RWPE2 (cell line): ENCODE measurements around the gene F11.

Experiments
- ATAC-seq: fragments of 200-7000 bp; cut with Tn5 transposase; 3 replicates; pipeline ENCODE4 v1.9.1; 2021; ENCODE audit warnings: low read depth
- DNase-seq: peaks from one replicate; pipeline ENCODE4 v3.0.0-alpha.2; 2020; ENCODE audit warnings: low spot score
- H3K27ac ChIP-seq: fragments of 450-650 bp; 2 replicates; pipeline ENCODE4 v1.5.1; 2017; ENCODE audit warnings: mild to moderate bottlenecking; ENCODE audit not compliant: poor library complexity, severe bottlenecking
- H3K27me3 ChIP-seq: fragments of 250-450 bp; sonication (Bioruptor Pico); 2 replicates; pipeline ENCODE4 v1.5.1; 2021; ENCODE audit warnings: mild to moderate bottlenecking, moderate library complexity; ENCODE audit not compliant: insufficient read depth, poor library complexity, severe bottlenecking
- H3K36me3 ChIP-seq: fragments of 250-450 bp; sonication (Bioruptor Pico); 2 replicates; pipeline ENCODE4 v1.5.1; 2020; ENCODE audit warnings: low read depth, mild to moderate bottlenecking, moderate library complexity
- H3K4me1 ChIP-seq: fragments of 250-450 bp; sonication (Bioruptor Pico); 2 replicates; pipeline ENCODE4 v1.5.1; 2021; ENCODE audit warnings: mild to moderate bottlenecking, moderate library complexity; ENCODE audit not compliant: insufficient read depth, poor library complexity, severe bottlenecking
- H3K4me3 ChIP-seq: fragments of 250-450 bp; sonication (Bioruptor Pico); 2 replicates; pipeline ENCODE4 v1.5.1; 2021; ENCODE audit warnings: mild to moderate bottlenecking, moderate library complexity; ENCODE audit not compliant: severe bottlenecking
- H3K9me3 ChIP-seq: fragments of 250-450 bp; sonication (Bioruptor Pico); 2 replicates; pipeline ENCODE4 v1.5.1; 2021; ENCODE audit warnings: mild to moderate bottlenecking, moderate library complexity; ENCODE audit not compliant: severe bottlenecking
- TF ChIP-seq, protein P1 (sequence below): fragments of 450-650 bp; IDR thresholded peaks from one replicate; pipeline ENCODE4 v1.5.1; 2017; ENCODE audit warnings: mild to moderate bottlenecking, moderate library complexity; ENCODE audit not compliant: poor library complexity, severe bottlenecking

The F11 gene

DNA sequence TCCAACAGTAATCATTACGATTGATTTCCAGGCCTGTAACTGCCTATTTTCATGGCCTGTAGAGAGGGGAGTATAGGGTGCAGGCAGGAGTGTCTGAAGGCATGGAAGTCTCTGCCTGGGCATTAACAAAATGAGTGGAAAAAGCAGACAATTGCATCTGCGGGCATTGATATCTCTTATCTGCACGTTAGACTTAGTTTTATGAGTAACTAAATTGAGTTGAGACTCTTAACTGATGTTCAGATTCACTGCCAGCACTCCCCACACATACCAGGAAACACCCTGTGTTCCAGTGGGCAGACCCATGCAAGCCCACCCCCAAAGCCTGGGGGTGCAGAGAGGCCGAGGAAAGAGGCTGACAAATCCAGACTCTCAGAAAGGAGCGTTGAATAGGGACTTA is 33.3 kb downstream of the F11 start:
- Histone ChIP-seq H3K4me1 (no peaks in the 10 kb centered on the region), H3K27me3 (no peaks in the 10 kb centered on the region), H3K4me3 (no peak overlapping the region), H3K36me3 (no peaks in the 10 kb centered on the region), H3K9me3 (peaks cover 1% of the 10 kb centered on the region), H3K27ac (no peak overlapping the region)
- no peak for DNase-seq
- no peak for ATAC-seq
- TF ChIP-seq, protein P1, sequence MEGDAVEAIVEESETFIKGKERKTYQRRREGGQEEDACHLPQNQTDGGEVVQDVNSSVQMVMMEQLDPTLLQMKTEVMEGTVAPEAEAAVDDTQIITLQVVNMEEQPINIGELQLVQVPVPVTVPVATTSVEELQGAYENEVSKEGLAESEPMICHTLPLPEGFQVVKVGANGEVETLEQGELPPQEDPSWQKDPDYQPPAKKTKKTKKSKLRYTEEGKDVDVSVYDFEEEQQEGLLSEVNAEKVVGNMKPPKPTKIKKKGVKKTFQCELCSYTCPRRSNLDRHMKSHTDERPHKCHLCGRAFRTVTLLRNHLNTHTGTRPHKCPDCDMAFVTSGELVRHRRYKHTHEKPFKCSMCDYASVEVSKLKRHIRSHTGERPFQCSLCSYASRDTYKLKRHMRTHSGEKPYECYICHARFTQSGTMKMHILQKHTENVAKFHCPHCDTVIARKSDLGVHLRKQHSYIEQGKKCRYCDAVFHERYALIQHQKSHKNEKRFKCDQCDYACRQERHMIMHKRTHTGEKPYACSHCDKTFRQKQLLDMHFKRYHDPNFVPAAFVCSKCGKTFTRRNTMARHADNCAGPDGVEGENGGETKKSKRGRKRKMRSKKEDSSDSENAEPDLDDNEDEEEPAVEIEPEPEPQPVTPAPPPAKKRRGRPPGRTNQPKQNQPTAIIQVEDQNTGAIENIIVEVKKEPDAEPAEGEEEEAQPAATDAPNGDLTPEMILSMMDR, result no peak

DNA sequence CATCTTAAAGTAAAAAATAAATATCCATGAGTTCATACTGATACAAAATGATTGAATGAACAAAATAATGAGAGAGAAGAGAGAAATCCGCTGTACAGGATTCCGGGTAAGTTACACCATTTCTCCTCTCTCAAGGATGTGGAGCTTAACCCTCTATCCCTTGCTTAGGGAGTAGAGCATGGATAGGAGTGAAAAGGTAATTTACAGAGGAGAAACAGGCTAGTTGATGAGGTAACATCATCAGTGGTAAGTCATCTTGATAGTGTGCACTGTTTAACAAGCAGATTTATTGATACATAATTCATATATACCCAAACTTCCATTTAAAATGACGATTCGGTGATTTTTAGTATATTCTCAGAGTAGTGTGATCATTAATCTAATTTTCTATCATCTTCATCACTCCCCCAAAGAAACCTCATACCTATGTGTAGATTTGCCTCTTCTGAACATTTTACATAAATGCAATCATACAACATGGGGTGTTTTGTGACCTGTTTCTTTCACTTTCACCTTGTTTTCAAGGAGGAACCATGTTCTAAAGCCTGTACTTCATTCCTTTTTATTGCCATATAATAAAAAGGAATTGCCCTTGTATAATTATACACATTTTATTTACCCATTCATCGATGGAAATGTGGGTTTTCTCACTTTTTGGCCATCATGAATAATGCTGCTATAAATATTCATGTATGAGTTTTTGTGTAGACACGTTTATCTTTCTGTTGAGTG is 34.8 kb downstream of the F11 start:
- Histone ChIP-seq H3K36me3 (no peaks in the 10 kb centered on the region), H3K27ac (no peak overlapping the region), H3K27me3 (no peaks in the 10 kb centered on the region), H3K9me3 (no peaks in the 10 kb centered on the region), H3K4me1 (no peaks in the 10 kb centered on the region), H3K4me3 (no peak overlapping the region)
- ATAC-seq (no peak), DNase-seq (no peak)
- TF ChIP-seq, protein P1, result no peak

DNA sequence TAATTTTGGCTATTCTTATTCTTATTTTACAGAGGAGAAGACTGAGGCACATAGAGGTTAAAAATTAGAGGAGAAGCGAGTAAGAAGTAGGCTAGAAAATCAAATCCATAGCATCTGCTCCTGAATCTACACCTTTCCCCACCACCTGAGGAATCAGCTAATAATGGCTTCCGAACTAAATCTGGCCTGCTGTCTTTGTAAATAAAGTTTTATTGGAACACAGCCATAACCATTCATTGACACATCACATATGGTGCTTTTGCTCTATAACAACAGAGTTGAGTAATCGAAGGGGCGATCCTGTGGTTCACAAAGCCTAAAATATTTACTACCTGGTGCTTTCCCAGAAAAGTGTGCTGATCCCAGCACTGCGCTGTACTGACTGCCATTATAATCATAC is 38.2 kb downstream of the F11 start:
- Histone ChIP-seq H3K27me3 (no peaks in the 10 kb centered on the region), H3K27ac (no peak overlapping the region), H3K4me1 (no peaks in the 10 kb centered on the region), H3K4me3 (no peak overlapping the region), H3K9me3 (no peaks in the 10 kb centered on the region), H3K36me3 (no peaks in the 10 kb centered on the region)
- DNase-seq (no peak), ATAC-seq (no peak)
- TF ChIP-seq, protein P1, result no peak

- TF ChIP-seq, protein P1, result no peak
- no peak overlapping the region for H3K4me3 ChIP-seq
- no peak for DNase-seq
- H3K36me3 ChIP-seq, result no peaks in the 10 kb centered on the region
- H3K27ac ChIP-seq, result no peak overlapping the region
- H3K4me1 ChIP-seq, result no peaks in the 10 kb centered on the region
- no peak for ATAC-seq
- H3K9me3 ChIP-seq, result no peaks in the 10 kb centered on the region
- H3K27me3 ChIP-seq, result no peaks in the 10 kb centered on the region
Observed at GRCh38 chr4:186304866-186305505, 39.0 kb downstream of the F11 start.

GRCh38 chr4:186307497-186307896 is 41.5 kb downstream of the F11 start:
- Histone ChIP-seq H3K27ac (no peak overlapping the region), H3K4me3 (no peak overlapping the region), H3K27me3 (no peaks in the 10 kb centered on the region), H3K4me1 (no peaks in the 10 kb centered on the region), H3K9me3 (no peaks in the 10 kb centered on the region), H3K36me3 (no peaks in the 10 kb centered on the region)
- TF ChIP-seq, protein P1, result no peak
- DNase-seq (no peak), ATAC-seq (no peak)
